Posterior vena cava (tissue), 2 donors: ENCODE measurements around the gene NOL9. TPM values are rescaled to one million over a fixed set of nuclear protein-coding genes. Genes with fewer than 3 reads are reported as not detected.

ENCODE experiments used
- DNase-seq: peaks from one replicate; pipeline ENCODE4 v3.0.0-alpha.2; 2020; ENCODE audit warnings: low spot score
- intact Hi-C, 2 donors: fragments of 100-400 bp; cut with DNase I; formaldehyde crosslinking; loops; one replicate each; pipeline versions ENCODE4 v1.14.1 to v1.14.2; 2022 to 2023
- total RNA-seq, 2 donors: library from RNA; stranded (reverse); fragmentation: NEBNext Ultra II Directional; extraction: Animal tissue kit (Norgen Biotek cat#: 25700); gene quantifications; one replicate each; pipeline ENCODE4 v1.2.1, GENCODE V29; 2021
- donor health status: DM: yes; HTN: yes; CAD: no.
- donor health status: DM: yes; HTN: yes; CAD: no.

The NOL9 gene
- total RNA-seq, 2 donors from 2014 or later, result 21.2 to 23.9 TPM

DNA sequence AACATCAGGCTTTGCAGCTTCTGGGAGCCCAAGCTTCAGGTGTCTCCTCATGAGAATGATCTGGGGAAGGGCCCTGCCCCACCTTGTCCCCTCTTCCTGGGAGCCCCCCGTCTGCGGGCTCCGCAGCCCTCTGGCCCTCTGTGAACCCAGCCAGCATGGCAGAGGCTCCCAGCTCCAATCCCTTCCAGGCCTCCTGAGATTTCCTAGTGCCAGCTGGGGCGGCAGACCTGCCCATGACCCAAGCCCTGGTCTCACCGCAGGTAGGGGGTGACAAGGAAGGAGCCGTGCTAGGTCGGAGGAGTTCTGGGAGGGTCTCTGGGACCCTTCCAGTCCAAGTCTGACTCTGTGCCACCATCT, 70.6 kb downstream of the NOL9 start:
- DNase-seq, result no peak
- intact Hi-C loops, result loop anchor here (10.0 kb wide), 1 partner anchor 161 kb away; no protein-coding TSS in a partner anchor

GRCh38 chr1:6483017-6483760, 71.1 kb downstream of the NOL9 start:
- no peak for DNase-seq
- intact Hi-C loops, result loop anchor here (10.0 kb wide), 1 partner anchor 162 kb away; no protein-coding TSS in a partner anchor

- intact Hi-C loops, result loop anchor here (10.0 kb wide), 1 partner anchor 163 kb away; no protein-coding TSS in a partner anchor
- DNase-seq, result no peak
These were observed 72.5 kb downstream of the NOL9 start for GRCh38 chr1:6481820-6482219.

DNA sequence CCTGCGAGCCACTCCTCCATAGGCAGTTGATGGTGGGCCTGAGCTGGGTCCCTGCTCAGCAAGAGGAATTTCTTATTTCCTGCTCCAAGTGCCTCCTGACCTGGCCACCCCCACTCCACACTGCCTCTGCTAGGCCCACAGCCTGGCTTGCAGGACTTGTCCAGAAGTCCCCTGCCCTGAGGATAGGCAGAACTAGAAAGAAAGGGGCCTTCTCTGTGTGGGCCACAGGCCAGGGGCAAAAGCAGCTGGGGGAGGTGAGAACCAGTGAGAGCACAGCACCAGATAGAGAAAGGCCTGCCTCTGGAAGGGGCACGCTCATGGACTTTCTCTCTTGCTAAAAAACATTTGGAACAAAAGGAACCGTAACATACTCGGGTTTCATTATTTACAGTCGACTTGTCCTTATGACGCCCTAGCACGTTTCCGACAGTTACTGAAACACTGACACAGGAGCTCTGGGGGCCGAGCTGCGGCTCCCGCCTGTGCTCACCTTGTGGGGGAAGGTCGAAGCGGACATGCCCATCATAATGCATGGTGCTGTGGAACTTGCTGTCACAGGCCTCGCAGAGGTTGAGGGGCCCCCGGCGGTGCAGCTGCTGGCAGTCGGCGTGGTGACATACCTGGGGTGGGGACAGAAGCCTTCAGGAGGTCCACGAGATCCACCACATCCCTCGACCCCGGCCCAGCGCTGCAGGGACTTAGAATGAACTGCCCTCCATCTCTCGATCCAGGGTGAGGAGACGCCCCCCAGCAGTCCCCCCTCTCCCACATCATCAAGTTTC, 77.1 kb downstream of the NOL9 start:
- intact Hi-C loops, result no loop called here
- DNase-seq, result no peak

DNA sequence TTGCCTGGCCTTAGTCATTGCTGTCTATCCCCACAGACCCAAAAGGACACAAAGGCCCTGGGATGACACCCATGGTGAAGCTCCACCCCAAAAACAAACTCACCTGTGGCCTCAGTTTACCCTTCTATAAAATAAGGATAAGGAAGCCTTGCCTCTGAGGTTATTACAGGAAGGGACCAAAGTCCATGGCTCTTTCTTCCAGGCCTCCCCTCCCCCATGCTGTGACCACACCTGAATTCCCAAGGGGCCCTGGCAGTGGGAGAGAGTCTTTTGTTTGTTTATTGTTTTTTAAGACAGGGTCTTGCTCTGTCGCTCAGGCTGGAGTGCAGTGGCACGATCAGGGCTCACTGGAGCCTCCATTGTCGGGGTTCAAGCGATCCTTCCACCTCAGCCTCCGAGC, 77.8 kb downstream of the NOL9 start:
- intact Hi-C loops, result no loop called here
- DNase-seq, result no peak

DNA sequence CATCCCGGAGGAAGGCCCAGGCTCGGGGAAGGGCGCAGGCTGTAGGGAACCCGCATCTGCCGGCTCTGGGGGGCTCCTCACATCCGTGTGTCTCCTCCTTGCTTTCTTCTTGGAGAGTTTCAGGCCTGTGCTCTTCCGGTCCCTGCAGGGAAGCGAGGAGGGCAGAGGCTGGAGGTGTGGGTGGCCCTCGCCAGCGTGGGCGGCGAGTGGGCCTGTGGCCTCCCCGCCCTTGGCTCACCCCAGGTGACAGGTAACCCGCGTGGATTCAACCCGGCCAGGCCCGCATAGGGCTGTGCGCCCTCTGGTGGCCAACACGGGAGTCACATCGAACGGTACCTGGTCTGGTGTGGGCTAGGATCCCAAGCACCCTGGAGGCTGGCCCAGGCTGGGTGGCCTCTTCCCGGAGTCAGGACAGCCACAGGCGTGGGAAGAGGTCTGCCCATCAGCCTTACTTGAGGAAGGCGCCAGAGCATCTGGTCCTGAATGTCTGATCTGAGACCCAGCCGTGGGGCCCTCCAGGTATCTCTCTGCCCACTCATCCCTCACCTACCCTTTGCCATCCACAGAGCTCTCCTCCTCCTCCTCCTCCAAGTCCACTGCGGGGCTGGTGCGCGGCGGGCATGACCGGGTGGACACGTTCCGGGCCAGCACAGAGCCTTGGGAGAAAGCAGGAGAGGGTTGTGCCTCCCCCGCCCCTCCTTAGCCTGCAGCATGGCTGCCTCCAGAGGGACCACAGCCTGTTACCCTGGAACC, 78.8 kb downstream of the NOL9 start:
- intact Hi-C loops, result no loop called here

GRCh38 chr1:6474815-6475282, 79.5 kb downstream of the NOL9 start:
- intact Hi-C loops, result no loop called here
- DNase-seq, result no peak

More for the DNA sequence above, 78.8 kb downstream of the NOL9 start:
- DNase-seq, result no peak

DNA sequence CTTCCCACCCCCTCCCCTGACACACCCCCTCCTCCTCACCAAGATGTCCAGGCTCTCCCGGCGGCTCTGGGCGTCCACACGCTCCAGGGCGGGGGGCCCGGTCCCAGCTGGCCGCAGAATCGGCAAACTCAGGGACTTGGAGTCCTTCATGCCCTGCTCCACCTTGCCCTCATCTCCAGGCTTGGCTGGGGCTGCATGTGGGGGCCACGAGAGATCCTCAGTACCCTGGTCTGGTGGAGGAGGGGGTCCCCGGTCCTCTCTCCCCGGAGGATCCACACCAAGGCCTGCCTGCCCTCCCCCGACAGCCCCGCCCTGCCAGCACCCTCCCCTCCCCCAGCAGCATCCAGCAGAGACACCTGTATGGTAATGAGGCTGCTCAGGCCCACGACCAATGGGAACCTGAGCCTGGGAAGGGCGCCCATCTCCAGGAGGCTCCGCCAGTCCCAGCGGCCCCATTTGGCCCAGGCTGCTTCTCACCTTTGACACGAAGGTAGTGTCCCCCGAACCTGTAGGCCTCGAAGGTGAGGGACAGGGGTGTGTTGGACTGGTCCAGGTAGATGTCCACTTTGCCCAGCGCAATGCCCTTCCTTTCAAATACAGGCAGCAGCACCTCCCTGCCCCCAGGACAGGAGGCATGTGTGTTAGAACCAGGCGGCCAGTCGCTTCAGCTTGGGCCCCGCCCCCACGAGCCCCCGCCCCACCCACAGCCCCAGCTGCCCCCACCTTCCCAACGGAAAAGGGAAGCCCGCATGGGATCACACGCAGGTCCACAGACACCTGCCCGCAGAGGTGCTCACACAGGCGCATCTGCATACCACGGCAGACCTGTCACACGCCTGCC, 80.1 kb downstream of the NOL9 start:
- DNase-seq, result no peak
- intact Hi-C loops, result no loop called here

- intact Hi-C loops, result no loop called here
- DNase-seq, result no peak
These were observed 81.2 kb downstream of the NOL9 start for GRCh38 chr1:6473156-6473555.

DNA sequence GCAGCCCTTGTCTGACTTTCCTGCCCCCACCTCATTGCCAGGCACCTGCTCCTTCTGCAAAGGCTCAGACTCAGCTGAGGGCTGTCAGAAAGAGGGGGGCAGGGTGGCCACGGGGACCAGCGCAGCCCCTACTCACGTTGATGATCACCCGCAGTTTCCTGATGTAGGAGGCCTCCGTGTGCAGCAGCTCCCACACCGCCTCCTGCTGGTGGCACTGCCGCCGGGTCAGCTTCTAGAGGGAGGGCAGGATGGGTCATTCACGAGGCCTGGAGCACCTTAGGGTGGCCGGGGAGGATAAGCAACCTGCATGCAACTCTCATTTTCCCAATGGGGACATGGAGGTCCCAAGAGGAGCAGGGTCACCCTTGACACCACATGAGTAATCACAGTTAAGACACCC, 81.9 kb downstream of the NOL9 start:
- intact Hi-C loops, result no loop called here
- no peak for DNase-seq

- intact Hi-C loops, result no loop called here
- DNase-seq, result no peak
These were observed 82.3 kb downstream of the NOL9 start for GRCh38 chr1:6471970-6472368.

Other genes with a start within 250 kb of the NOL9 start
- gene ACOT7, start 160.7 kb downstream of the NOL9 start, total RNA-seq, result 10 to 100 TPM; 17.6 to 26.5 TPM
- gene HES2, start 134.6 kb downstream of the NOL9 start, total RNA-seq, result under 1 TPM in 1 of 2 donors, not detected in 1; 0.14 TPM
- not detected for gene ESPN, start 129.7 kb downstream of the NOL9 start, total RNA-seq
- gene TNFRSF25, start 88.3 kb downstream of the NOL9 start, total RNA-seq, result 1 to 10 TPM; 7.0 to 9.2 TPM
- gene PLEKHG5, start 62.8 kb downstream of the NOL9 start, total RNA-seq, result 10 to 100 TPM in 1 of 2 donors, 1 to 10 TPM in 1; 8.9 to 13.0 TPM
- not detected for gene TAS1R1, start 794 bp upstream of the NOL9 start, total RNA-seq
- gene ZBTB48, start 25.5 kb upstream of the NOL9 start, total RNA-seq, result 10 to 100 TPM; 18.6 to 19.5 TPM
- 10 to 100 TPM; 25.5 to 31.7 TPM for gene KLHL21, start 48.4 kb upstream of the NOL9 start, total RNA-seq
- 10 to 100 TPM; 11.6 to 13.8 TPM for gene PHF13, start 59.2 kb upstream of the NOL9 start, total RNA-seq
- 10 to 100 TPM in 1 of 2 donors, 1 to 10 TPM in 1; 9.9 to 10.5 TPM for gene THAP3, start 70.4 kb upstream of the NOL9 start, total RNA-seq
- 10 to 100 TPM; 24.6 TPM for gene DNAJC11, start 147.3 kb upstream of the NOL9 start, total RNA-seq
- gene CAMTA1, start 230.9 kb upstream of the NOL9 start, total RNA-seq, result 10 to 100 TPM; 65.1 to 76.4 TPM